SKM-1 (cell line): Measurements from ENCODE around the gene NKX2-2.

Experiments
- DNase-seq: peaks from one replicate; lab custom pipeline; 2025; ENCODE audit not compliant: unreplicated experiment; lab: John Stamatoyannopoulos, UW

The NKX2-2 gene

DNA sequence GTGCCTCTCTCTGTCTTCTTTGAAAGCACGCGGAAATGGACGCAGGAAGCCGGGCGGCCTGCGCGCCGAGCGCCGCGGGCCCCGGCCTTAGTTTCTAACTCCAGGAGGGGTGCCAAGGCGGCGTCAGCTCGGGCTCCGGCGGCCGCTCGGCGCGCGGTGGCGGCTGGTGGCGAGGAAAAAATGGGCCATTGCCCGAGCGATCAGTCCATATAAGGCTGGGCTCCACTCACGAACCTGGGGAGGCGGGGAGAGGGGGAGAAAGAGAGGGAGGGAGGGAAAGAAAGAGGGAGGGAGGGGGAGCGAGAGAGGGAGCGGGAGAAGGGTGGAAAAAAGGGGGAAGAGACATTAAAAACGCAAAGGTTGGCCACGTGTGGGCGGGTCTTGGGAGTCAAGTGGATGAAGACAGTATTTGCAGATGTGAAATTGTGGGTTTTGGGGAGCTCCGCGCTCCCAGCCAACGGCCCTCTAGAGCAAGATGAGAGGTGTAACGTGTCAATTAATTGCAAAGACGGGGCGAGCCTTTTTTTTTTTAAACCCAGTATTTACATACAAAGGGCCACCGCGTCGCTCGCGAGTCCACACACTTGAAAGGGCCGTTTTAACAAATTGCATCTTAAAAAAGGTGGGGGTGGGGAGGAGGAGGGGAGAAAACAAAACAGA, at the start of gene NKX2-2:
TSS of gene NKX2-2 (minus strand) at position 184 of the 660 bp plus-strand sequence. CDS start 395 bp downstream, outside the sequence.
- DNase-seq, result no peak

DNA sequence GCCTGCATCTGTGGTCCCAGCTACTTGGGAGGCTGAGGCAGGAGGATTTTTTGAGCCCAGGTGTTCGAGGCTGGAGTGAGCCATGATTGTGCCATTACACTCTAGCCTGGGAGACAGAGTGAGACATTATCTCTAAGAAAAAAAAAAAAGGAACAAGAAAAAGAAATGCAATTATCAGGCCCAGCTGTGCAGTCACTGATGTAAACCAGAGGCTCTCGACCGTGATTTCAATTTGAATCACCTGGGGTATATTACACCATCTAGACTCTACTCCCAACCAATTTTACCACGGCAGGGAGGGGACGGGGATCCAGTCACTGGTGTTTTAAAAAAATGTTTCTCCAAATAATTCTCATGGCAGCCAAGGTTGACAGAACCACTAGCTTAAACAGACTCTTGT, 48.8 kb upstream of the NKX2-2 start:
- no peak for DNase-seq

DNA sequence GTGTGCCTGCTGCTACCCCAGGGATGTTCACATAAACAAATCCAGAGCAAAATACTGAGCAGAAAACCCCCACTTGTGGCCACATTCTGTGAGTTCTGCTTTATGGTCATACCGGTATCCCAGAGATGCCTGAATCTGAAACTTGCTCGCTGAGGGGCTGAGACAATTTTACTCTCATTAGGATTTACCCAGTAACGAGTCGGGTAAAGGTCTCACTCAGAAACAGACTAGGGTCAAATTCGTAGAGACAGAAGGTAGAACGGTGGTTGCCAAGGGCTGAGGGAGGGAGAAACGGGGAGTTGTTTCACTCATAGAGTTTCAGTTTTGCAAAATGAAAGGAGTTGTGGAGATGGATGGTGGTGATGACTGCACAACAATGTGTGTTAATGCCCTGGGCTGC, 45.4 kb upstream of the NKX2-2 start:
- DNase-seq, result no peak

DNA sequence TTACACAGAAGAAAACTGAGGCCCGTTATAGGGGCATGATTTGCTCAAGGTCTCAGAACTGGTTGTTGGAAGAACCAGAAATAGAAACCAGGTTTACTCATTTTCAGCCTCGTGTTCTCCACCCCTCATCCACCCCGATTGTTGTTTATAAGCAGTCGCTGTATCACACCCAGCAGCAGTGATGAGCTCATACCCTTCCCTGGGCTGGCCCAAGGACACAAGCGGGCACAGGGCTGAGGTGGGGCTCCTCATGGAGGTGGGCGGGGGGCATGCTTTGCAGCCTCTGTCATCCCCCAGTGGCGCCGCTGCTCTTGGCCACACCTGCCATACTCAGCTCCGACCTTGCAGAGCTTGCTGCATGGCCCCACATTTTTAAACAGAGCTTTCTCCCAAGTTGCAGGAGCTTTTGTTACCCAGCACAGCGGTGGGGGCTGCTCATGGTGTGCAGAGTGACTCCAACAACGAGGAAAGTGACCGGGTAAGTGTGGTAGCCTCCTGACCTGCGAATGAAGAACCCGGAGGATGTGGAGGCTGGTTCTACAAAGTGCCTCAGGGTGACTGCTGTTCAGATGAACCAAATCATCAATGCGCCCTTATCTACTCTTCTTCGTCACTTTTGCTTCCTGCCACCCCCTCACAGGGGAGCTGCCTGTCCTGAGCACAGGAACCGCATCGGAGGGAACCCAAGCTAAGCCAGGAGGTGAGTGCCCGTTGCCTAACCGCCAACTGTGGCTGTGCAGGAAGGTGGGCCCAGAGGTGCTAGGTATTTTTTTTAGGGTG, 43.6 kb upstream of the NKX2-2 start:
- DNase-seq, result no peak

DNA sequence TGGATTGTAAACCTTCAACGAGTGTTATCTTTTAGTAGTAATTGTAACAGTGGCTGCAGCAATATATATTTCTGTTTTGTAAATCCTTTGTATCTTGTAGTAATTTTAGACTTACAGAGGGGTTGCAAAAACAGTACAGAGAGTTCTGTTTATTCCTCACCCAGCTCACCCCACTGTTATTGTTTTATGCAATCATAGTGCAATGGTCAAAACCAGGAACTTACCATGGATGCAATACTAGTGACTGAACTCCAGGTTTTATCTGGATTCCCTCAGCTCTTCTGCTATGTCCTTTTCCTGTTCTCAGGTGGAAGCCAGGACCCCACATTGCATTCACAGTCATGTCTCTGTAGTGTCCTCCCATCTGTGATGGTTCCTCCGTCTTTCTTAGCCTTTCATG, 42.5 kb upstream of the NKX2-2 start:
- no peak for DNase-seq

DNA sequence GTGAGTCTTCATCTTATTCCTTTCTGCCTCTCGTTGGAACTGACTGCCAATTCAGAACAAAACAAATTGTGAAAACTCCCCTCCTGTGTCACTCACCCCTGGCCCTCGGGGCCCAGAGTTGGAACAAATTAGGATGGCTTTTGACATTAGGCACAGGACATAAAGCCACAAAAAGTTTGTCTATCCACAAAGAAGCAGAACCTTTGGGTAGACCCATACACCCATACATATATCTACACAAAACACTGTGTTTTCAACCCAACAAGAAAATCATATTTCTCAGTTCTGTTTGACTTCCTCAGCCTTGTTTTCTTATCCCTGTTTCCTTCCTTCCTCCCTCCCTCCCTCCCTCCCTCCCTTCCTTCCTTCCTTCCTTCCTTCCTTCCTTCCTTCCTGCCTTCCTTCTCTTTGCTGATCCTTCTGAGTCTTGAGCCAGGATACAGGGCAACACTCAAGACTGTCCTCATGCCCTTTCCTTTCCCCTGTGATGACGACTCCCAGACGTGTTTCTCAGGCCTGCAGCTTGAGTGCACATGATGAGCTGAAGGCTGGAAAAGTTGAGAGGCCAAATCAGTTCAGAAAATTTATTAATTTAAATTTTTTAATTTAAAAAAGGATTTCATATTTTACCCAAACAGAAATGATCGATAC, 41.7 kb upstream of the NKX2-2 start:
- no peak for DNase-seq

DNA sequence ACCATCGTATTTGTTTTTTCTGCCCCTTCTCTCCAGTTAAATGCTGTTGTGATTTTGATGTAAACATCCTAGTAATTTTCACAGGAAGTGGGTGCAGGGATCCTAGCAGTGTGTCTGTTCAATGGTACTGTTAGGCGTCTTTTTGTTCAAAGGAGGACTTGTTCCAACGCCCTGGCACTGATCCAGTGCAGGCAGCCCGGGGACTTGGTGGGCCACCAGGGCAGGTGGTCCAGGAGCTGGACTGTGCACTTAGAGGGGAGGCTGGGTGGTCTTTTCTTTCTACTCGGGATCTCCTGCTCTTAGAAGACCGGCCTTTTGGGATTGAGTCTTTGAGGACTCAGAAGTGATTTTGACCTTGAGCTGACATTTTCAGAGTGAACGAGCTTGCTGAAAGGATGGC, 41.1 kb upstream of the NKX2-2 start:
- no peak for DNase-seq

DNA sequence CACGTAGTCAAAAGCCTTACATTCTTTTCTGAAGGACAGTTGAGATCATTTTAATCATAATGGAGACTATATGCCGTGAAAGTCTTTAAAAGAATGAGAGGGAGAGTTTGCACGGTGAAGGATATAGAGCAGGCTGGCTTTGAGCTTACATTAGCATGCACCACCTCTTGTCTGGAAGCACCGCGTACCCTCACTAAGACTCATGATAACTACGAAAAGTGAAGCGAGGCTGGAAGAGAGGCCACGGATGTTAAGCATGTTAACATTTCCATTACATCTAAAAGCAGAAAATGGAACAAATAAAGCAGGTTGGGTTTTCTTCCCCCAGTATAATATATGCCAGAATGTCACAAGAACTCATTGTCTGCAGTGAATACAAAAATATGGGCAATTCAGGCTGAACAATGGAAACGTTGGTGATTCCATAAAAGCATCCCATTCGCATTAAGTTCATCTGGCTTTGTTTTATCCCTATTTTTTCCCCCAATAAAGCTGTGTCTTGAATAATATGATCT, 40.6 kb upstream of the NKX2-2 start:
- no peak for DNase-seq

DNA sequence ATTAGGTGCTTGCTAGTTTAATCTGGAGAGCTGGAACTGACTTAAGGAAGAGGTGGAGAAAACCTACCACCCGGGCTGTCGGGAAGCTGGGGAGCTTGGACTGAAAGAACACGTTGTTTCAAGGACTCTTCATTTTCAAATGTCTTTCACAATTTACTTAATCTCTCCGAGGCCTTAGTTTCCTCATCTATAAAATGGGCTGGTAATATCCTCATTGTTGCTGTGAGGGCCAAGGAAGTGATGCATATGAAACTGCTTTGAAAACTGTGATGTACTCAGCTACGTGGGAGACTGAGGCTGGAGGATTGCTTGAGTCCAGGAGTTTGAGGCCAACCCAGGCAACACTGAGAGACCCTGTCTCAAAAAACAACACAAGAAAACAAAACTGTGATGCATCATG, 36.7 kb upstream of the NKX2-2 start:
- DNase-seq, result no peak

DNA sequence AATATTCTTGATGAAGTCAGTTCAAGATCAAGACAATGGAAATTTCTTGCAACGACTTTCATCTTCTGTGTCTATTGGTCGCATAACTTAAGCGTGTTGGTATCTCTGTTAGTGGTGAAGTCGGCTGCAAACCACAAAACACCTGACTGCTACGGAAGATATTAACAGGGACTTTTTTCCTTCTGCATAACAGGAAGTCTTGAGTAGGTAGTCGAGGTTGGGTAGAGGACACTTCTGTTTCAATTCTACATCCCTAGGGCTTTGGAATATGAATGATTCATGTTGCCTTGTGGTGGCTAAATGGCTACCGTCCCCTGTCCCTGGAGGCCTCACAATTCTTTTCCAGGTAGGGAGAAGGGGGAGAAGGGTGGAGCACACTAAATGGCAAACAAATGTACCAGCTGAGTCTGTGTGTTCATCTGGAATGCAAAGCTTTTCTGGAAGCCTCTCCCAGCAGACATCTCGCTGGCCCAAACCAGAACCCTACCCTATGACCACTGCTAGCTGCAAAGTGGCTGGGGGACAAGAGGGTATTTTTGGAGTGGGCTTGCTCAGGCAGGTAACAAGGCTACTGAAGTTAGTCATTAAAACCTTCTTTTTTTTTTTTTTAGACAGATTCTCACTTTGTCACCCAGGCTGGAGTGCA, 34.6 kb upstream of the NKX2-2 start:
- no peak for DNase-seq

DNA sequence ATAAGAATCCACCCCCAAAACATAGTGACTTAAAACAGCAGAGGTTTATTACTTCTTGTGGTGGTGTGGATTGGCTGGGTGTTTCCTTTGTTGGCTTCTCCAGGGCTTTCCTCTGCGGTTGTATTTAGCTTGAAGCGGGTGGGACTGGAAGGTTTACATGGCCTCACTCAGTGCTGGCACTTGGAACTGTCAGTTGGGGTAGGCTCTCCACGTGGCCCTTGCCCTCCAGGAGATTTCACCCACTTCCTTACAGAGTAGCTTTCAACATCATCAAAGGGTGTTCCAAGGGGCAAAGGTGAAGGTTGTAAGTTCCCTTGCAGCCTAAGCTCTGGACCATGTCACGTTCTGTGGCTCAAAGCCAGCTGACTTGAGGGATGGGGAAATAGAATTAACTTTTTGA, 32.5 kb upstream of the NKX2-2 start:
- DNase-seq, result no peak

DNA sequence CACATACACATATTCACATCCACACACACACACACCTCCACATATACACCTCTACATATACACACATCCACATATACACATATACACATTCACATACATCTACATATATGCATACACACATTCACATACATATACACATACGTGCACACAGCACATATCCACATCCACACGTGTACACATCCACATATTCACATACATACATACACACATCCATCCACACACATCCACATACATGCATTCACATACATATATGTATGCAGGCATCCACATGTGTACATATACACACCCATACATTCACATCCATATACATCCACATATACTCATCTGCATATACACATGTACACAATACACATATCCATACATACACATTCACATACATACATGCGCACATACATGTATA, 25.6 kb upstream of the NKX2-2 start:
- no peak for DNase-seq

DNA sequence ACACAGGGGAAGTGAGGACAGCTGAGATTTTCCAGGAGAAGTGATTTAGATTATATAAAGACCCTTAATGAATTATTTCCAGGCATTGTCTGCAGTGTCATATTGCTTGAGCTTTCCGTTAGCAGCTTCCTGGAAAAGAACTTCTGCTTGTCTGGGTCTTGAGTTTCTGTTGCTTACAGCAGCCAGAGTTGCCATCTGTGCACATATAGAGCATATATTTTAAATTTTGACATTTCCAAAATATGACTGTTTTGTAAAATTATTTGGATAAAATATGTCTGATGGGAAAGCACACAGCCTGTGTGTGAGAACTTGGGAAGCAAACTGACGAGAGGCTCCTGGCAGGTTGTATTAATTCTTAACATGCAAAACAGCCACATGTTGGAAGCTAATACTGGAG, 21.0 kb upstream of the NKX2-2 start:
- no peak for DNase-seq

DNA sequence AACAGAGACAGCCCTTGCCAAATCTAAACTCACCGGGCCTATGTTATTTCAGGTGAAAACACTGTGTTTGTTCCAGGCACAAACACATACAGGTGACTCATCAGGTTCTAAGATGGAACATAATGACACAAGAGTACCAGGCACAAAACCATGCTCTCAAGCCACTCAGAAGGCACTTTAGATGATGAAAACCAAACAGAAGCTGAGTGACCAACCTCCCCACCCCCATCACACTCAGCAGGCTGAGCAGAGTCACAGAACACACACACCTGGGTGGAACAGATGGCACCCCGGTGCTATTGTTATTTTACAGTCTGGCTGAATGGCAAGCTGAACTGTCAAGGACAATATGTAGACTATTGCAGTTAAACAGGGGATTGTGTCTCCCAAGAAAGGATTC, 20.6 kb upstream of the NKX2-2 start:
- DNase-seq, result no peak

DNA sequence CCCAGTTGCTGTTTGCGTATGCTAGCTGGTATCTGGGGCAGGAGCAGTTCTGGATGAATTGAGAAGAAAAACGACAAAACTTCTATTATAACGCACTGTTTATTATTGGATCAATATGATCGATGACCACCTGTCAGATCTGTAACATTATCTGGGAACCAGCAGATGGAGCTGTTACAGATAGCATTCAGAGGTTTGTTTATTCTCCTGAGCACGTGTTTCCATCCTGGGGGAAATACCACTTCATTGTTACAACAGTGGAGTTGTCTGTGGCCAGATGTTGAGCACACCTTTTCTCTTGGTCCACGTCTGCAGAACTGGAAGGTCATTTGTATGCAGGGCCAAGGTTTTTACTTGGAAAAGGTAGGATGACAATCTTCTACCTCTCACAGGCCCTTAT, 16.0 kb upstream of the NKX2-2 start:
- no peak for DNase-seq

DNA sequence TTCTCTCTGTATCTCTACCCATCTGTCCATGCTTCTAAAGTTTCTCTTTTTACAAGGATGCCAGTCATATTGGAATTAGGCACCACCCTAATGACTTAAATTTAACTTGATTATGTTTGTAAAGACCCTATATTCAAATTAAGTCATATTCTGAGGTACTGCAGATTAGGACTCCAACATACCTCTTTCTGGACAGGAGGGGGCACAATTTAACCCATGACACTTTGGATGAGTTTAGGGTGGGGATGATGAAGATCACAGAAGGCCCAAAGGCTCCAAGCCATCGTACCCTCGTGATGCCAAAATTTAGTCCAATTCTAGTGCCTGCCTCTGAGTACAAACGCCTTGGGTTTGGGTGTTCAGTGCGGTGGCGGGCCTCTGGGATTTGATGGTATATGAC, 15.0 kb upstream of the NKX2-2 start:
- no peak for DNase-seq

DNA sequence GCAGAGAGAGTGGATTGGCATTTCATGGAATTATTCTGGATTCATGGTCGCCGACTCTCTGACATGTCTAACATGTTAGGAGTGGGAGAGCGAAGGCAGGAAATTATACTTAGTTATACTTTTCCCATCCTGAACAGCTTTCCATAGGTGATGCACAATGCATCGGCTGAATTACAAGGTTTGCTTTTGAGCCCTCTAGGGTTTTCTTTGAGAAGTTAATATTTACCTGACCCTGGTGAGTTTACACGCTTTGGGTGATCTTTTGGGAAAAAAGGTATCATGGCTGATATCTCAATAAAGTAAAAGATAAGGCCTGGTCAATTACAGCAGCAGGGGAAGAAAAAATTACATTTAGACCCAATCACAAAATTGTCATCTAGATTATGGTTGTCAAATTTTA, 14.0 kb upstream of the NKX2-2 start:
- DNase-seq, result no peak

DNA sequence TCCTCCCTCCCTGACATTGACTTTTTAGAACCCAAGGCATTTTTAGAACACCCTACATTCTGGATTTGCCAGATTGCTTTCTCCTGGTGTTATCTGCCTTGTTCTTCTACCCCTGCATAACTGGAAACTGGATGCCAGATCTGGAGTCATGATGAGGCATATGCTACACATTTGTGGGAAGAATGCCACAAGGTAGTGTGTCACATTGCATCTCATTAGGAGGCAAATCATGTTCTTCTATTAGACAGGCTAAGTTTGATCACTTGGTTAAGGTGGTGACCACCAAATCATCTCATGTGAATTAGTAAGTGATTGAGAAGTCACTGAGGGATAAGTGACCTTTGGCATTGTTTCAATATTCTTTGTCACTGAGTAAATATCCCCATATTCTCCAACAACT, 12.9 kb upstream of the NKX2-2 start:
- DNase-seq, result no peak

DNA sequence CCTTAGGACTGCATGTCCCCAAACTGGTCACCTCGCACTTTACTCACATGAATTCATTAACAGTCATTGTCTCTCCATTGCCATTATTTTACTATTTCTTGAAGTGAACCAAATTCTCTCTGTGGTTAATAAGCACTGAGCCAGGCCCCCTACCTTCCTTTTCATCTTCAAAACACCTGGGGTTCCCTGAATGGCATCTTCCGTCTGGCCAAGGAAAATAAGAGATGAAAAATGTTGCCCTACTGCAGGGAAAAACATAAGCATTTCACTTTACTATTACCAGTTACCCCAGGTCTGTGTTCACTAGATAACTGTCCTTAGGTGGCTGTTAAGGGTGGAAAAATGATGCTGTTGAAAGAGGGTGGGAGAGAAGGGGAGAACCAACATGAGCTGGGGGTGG, 10.0 kb upstream of the NKX2-2 start:
- DNase-seq, result no peak

DNA sequence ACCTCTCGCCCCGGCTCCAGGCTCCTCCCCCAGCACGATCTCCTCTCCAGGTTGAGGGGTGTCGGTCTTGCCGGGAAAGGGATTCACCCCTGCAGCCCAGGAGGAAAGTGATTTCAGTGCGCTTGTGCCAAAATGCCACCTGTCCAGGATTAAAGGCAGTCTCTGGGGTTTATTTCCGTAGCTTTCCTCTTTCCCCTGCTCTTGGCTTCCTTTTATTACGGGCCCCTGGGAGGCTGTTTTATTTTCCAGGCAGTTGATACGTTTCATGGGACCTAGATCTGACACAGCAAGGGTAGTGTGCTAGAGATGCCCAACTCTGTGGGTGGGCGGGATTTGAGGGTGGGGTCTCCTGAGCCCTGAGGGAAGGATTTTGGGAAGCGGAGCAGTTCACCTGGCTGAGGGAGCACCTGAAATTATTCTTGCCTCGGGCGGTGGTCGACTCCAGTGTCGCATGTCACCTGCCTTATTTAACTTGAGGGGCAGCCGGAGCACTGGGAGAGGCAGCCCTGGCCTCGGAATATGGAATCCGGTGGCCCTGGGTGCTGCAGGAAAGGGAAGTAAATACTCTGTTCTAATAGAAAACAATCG, 9.5 kb upstream of the NKX2-2 start:
- DNase-seq, result no peak
